ENCODE data around the gene DUS2.

- TF ChIP-seq TAF1 (IDR thresholded peaks at IDR 0.05; ENCODE audit: borderline replicate concordance, low read depth, low read length) (no peak), POLR2AphosphoS5 (IDR thresholded peaks at IDR 0.05; ENCODE audit: low read depth, low read length) (no peak)
Measured at GRCh38 chr16:68049449-68049848, 26.4 kb downstream of the DUS2 start.

Measured in GM12892 (cell line).